ENCODE measurements around the gene NCKAP5. TPM values are rescaled to one million over a fixed set of nuclear protein-coding genes. Genes with fewer than 3 reads are reported as not detected.

Gene NCKAP5
- total RNA-seq, 4 donors from 2014 or later, result 0.55 to 6.6 (median 3.3) TPM; not detected in 1

DNA sequence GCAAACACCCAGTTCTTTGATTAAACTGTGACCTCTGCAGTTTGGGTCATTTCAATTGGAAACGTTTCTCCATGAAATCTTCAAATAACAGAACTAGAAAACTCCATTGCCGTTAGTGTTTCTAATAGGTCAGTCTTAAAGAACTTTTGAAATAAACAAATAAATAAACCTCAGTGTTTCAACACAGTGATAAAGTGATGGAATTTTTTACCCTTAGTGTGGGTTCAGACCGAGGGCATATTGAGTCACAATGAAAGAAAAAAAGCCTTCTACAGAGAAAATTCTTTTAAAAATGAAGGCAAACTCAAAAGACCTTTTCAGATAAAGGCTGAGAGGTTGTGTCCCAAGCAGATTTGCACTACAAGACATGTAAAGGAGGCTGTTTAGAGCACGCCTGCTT, 149.6 kb downstream of the NCKAP5 start:
- TF ChIP-seq, protein P1, sequence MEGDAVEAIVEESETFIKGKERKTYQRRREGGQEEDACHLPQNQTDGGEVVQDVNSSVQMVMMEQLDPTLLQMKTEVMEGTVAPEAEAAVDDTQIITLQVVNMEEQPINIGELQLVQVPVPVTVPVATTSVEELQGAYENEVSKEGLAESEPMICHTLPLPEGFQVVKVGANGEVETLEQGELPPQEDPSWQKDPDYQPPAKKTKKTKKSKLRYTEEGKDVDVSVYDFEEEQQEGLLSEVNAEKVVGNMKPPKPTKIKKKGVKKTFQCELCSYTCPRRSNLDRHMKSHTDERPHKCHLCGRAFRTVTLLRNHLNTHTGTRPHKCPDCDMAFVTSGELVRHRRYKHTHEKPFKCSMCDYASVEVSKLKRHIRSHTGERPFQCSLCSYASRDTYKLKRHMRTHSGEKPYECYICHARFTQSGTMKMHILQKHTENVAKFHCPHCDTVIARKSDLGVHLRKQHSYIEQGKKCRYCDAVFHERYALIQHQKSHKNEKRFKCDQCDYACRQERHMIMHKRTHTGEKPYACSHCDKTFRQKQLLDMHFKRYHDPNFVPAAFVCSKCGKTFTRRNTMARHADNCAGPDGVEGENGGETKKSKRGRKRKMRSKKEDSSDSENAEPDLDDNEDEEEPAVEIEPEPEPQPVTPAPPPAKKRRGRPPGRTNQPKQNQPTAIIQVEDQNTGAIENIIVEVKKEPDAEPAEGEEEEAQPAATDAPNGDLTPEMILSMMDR (IDR thresholded peaks at IDR 0.05), result no peak
- TF ChIP-seq POLR2A (IDR thresholded peaks at IDR 0.05), result no peak
- intact Hi-C loops (cut with DNase I; ENCODE audit: low total_unique reads), result no loop called here
- no peak for DNase-seq

GRCh38 chr2:133418021-133418420, 150.2 kb downstream of the NCKAP5 start:
- Histone ChIP-seq H3K4me3 (no peak overlapping the region), H3K9me3 (no peaks in the 10 kb centered on the region), H3K27me3 (no peaks in the 10 kb centered on the region), H3K36me3 (no peaks in the 10 kb centered on the region), H3K27ac (no peak overlapping the region), H3K4me1 (no peaks in the 10 kb centered on the region)
- intact Hi-C loops (cut with DNase I; ENCODE audit: low total_unique reads), result no loop called here
- TF ChIP-seq, protein P1 (IDR thresholded peaks at IDR 0.05), result no peak
- no peak for TF ChIP-seq POLR2A (IDR thresholded peaks at IDR 0.05)
- DNase-seq, result no peak

More for the DNA sequence above, 149.6 kb downstream of the NCKAP5 start:
- Histone ChIP-seq H3K4me3 (no peak overlapping the region), H3K27ac (no peak overlapping the region), H3K9me3 (no peaks in the 10 kb centered on the region), H3K36me3 (no peaks in the 10 kb centered on the region), H3K27me3 (no peaks in the 10 kb centered on the region), H3K4me1 (no peaks in the 10 kb centered on the region)

- DNase-seq, result no peak
- Histone ChIP-seq H3K36me3 (no peaks in the 10 kb centered on the region), H3K27me3 (no peaks in the 10 kb centered on the region), H3K9me3 (no peaks in the 10 kb centered on the region), H3K4me3 (no peak overlapping the region), H3K27ac (no peak overlapping the region), H3K4me1 (no peaks in the 10 kb centered on the region)
- intact Hi-C loops (cut with DNase I; ENCODE audit: low total_unique reads), result no loop called here
- TF ChIP-seq POLR2A (IDR thresholded peaks at IDR 0.05), result no peak
Observed at GRCh38 chr2:133417415-133417814, 150.8 kb downstream of the NCKAP5 start.

- intact Hi-C loops (cut with DNase I; ENCODE audit: low total_unique reads), result no loop called here
- no peaks in the 10 kb centered on the region for H3K27me3 ChIP-seq
- H3K9me3 ChIP-seq, result no peaks in the 10 kb centered on the region
- no peak overlapping the region for H3K27ac ChIP-seq
- no peak for DNase-seq
- no peaks in the 10 kb centered on the region for H3K4me1 ChIP-seq
- no peak for TF ChIP-seq POLR2A (IDR thresholded peaks at IDR 0.05)
- TF ChIP-seq, protein P1 (IDR thresholded peaks at IDR 0.05), result no peak
- no peaks in the 10 kb centered on the region for H3K36me3 ChIP-seq
- no peak overlapping the region for H3K4me3 ChIP-seq
Observed at GRCh38 chr2:133416736-133417135, 151.5 kb downstream of the NCKAP5 start.

DNA sequence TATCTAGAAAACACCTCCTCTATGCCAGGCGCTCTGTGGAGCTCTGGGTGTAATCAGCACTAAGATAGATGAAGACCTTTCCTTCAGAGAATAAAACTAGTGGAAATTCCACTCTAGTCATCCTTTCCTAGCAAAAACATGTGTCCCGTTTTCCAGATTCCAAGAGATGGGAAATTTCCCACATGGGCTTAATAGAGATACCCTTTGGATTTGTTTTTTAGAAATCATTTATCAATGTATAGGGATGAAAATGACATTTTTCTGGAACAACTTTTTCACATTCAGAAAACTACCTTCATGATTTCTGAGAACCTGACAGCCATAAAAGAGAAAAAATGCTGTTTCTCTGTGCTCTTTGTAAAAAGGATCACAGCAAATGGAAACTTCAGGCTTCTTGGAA, 152.1 kb downstream of the NCKAP5 start:
- Histone ChIP-seq H3K27ac (no peak overlapping the region), H3K9me3 (no peaks in the 10 kb centered on the region), H3K36me3 (no peaks in the 10 kb centered on the region), H3K4me3 (no peak overlapping the region), H3K4me1 (no peaks in the 10 kb centered on the region), H3K27me3 (no peaks in the 10 kb centered on the region)
- DNase-seq, result no peak
- TF ChIP-seq POLR2A (IDR thresholded peaks at IDR 0.05), result no peak
- TF ChIP-seq, protein P1 (IDR thresholded peaks at IDR 0.05), result no peak
- intact Hi-C loops (cut with DNase I; ENCODE audit: low total_unique reads), result no loop called here
